HepG2 (cell line): ENCODE results near the gene RPS6KC1. TPM values are rescaled to one million over a fixed set of nuclear protein-coding genes. Genes with fewer than 3 reads are reported as not detected.

Source experiments
- ATAC-seq: fragments of 200-7000 bp; cut with Tn5 transposase; 3 replicates; pipeline ENCODE4 v1.9.1; 2020; ENCODE audit warnings: mild to moderate bottlenecking, moderate library complexity
- BruUV-seq: library from RNA; stranded (reverse); fragments of 400-500 nt; replicated peaks from 2 replicates; lab custom pipeline; 2021; lab: Mats Ljungman, UMichigan
- CTCF ChIA-PET: fragments of 300-600 bp; formaldehyde crosslinking; extraction: SDS; loops from one replicate; lab custom pipeline; 2021; ENCODE audit warnings: low total read pairs, inconsistent platforms, low intra/inter-chr PET ratio; lab: Yijun Ruan, JAX
- POLR2A ChIA-PET: fragments of 350-600 bp; sonication (Branson Sonifier 250); formaldehyde crosslinking; loops from one replicate; lab custom pipeline; 2020; ENCODE audit warnings: antibody characterized with exemption, inconsistent platforms; lab: Yijun Ruan, JAX
- DNase-seq: peaks from one replicate; pipeline ENCODE4 v3.0.0-alpha.2; 2015; ENCODE audit warnings: low spot score
- FAIRE-seq: peaks from 3 replicates; lab custom pipeline; 2011; peaks lifted over from hg19 to GRCh38; lab: Jason Lieb, UNC
- H2AFZ ChIP-seq: one replicate; pipeline ENCODE4 v1.6.1; 2011; ENCODE audit warnings: low read length, inconsistent platforms
- H3K27ac ChIP-seq: fragments of 300-600 bp; 3 replicates; pipeline ENCODE4 v1.8.0; 2011; ENCODE audit warnings: mixed run types, mild to moderate bottlenecking, mixed read lengths, low read length, inconsistent platforms; ENCODE audit not compliant: insufficient read depth; ENCODE audit errors: extremely low read length
- H3K27me3 ChIP-seq, 2 experiments: fragments of 200-600 bp in 1 of 2; 2 replicates in 1 of 2; 3 replicates in 1 of 2; pipeline versions ENCODE4 v1.6.0 to v1.8.0; 2011; ENCODE audit warnings: low read length in 2 of 2, mild to moderate bottlenecking in 2 of 2, moderate library complexity in 2 of 2, inconsistent platforms in 1 of 2; ENCODE audit not compliant: insufficient read depth in 2 of 2, control insufficient read depth in 1 of 2
- H3K36me3 ChIP-seq, 2 experiments: fragments of 200-600 bp in 1 of 2; replicated peaks in 1 of 2; 2 replicates in 1 of 2; 3 replicates in 1 of 2; pipeline versions ENCODE4 v1.5.1 to v1.8.0; 2011; ENCODE audit warnings: low read length in 2 of 2, inconsistent platforms in 1 of 2; ENCODE audit not compliant: insufficient read depth in 2 of 2, control insufficient read depth in 1 of 2
- H3K4me1 ChIP-seq: 2 replicates; pipeline ENCODE4 v1.5.1; 2012; ENCODE audit warnings: low read length, inconsistent platforms; ENCODE audit not compliant: insufficient read depth
- H3K4me2 ChIP-seq: 2 replicates; pipeline ENCODE4 v1.6.0; 2011; ENCODE audit warnings: low read depth, low read length, inconsistent platforms
- H3K4me3 ChIP-seq, 3 experiments: fragments of 200-600 bp in 1 of 3; sonication (generic), shearing (Covaris generic) in 1 of 3; replicated peaks in 1 of 3; 2 replicates each; pipeline ENCODE4 v1.5.1; 2011 to 2016; ENCODE audit warnings: low read length in 3 of 3, inconsistent platforms in 2 of 3, low read depth in 2 of 3, mild to moderate bottlenecking in 2 of 3, control low read depth in 1 of 3, mixed read lengths in 1 of 3; ENCODE audit not compliant: insufficient read depth in 1 of 3
- H3K79me2 ChIP-seq: one replicate; pipeline ENCODE4 v1.6.1; 2011; ENCODE audit warnings: low read length, inconsistent platforms; ENCODE audit not compliant: insufficient read depth
- H3K9ac ChIP-seq: 2 replicates; pipeline ENCODE4 v1.6.0; 2011; ENCODE audit warnings: mild to moderate bottlenecking, low read depth, low read length, inconsistent platforms; ENCODE audit not compliant: insufficient read depth
- H3K9me3 ChIP-seq: 2 replicates; pipeline ENCODE4 v1.5.1; 2012; ENCODE audit warnings: mild to moderate bottlenecking, low read length
- H4K20me1 ChIP-seq: 2 replicates; pipeline ENCODE4 v1.6.0; 2011; ENCODE audit warnings: inconsistent platforms, mild to moderate bottlenecking, low read length, moderate library complexity; ENCODE audit not compliant: insufficient read depth
- ARID4A ChIP-seq: sonication (generic); formaldehyde crosslinking; IDR thresholded peaks from 2 replicates; pipeline ENCODE4 v1.5.0; 2020; ENCODE audit warnings: mild to moderate bottlenecking, missing genetic modification reagents, borderline replicate concordance
- CENPT ChIP-seq: sonication (generic); formaldehyde crosslinking; IDR thresholded peaks from 2 replicates; pipeline ENCODE4 v1.8.0; 2022; ENCODE audit warnings: low read depth, mild to moderate bottlenecking, moderate library complexity, missing genetic modification reagents
- CHCHD3 ChIP-seq: sonication (generic); formaldehyde crosslinking; IDR thresholded peaks from 2 replicates; pipeline ENCODE4 v1.8.0; 2022; ENCODE audit warnings: mild to moderate bottlenecking, missing genetic modification reagents, moderate library complexity
- KLF6 ChIP-seq: IDR thresholded peaks from 2 replicates; pipeline ENCODE4 v1.8.0; 2016; ENCODE audit warnings: missing biosample characterization, missing genetic modification reagents
- NAIF1 ChIP-seq: sonication (generic); formaldehyde crosslinking; IDR thresholded peaks from 2 replicates; pipeline ENCODE4 v1.5.0; 2020; ENCODE audit warnings: mild to moderate bottlenecking, missing genetic modification reagents, borderline replicate concordance
- PHF8 ChIP-seq: sonication (generic); formaldehyde crosslinking; IDR thresholded peaks from 2 replicates; pipeline ENCODE4 v1.5.0; 2020; ENCODE audit warnings: missing genetic modification reagents
- REL ChIP-seq: sonication (generic); formaldehyde crosslinking; conservative IDR thresholded peaks from 2 replicates; pipeline ENCODE4 v1.8.0; 2022; ENCODE audit warnings: mild to moderate bottlenecking, missing genetic modification reagents, moderate library complexity
- ZBTB7B ChIP-seq: sonication (generic); formaldehyde crosslinking; IDR thresholded peaks from 2 replicates; pipeline ENCODE4 v1.4.0; 2020; ENCODE audit warnings: missing genetic modification reagents
- ZMAT3 ChIP-seq: sonication (generic); formaldehyde crosslinking; conservative IDR thresholded peaks from 2 replicates; pipeline ENCODE4 v1.7.0; 2021; ENCODE audit warnings: missing genetic modification reagents
- ZNF276 ChIP-seq: sonication (generic); formaldehyde crosslinking; IDR thresholded peaks from 2 replicates; pipeline ENCODE4 v1.4.0; 2020; ENCODE audit warnings: mild to moderate bottlenecking, low read depth, missing genetic modification reagents
- ZNF296 ChIP-seq: sonication (generic); formaldehyde crosslinking; conservative IDR thresholded peaks from 2 replicates; pipeline ENCODE4 v1.5.0; 2020; ENCODE audit warnings: mild to moderate bottlenecking, missing genetic modification reagents
- ZNF816 ChIP-seq: sonication (generic); formaldehyde crosslinking; IDR thresholded peaks from 2 replicates; pipeline ENCODE4 v1.8.0; 2022; ENCODE audit warnings: missing genetic modification reagents, mild to moderate bottlenecking, borderline replicate concordance
- WGBS: methylation state at CpG from one replicate; pipeline ENCODE4 v1.1.6; 2017; ENCODE audit warnings: low lambda C conversion rate; 5-methylcytosine and 5-hydroxymethylcytosine counted together
- in situ Hi-C: cut with HindIII; loops from 2 replicates; pipeline ENCODE4 v1.10.0; 2017; ENCODE audit warnings: low pct_unique_long_range_greater_than_20kb; ENCODE audit not compliant: extremely low pct_ligation_motif_present
- intact Hi-C: fragments of 100-400 bp; cut with micrococcal nuclease; formaldehyde crosslinking; loops from one replicate; pipeline ENCODE4 v1.10.0; 2022; ENCODE audit not compliant: unreplicated experiment
- polyA plus RNA-seq, 8 experiments: library from polyadenylated mRNA; depleted of rRNA in 3 of 8; stranded (reverse) in 7 of 8; unstranded in 1 of 8; fragments of >200 nt; fragmentation: Illumina TruSeq in 4 of 8; extraction: Trizol in 4 of 8; gene quantifications; 2 replicates each; pipeline versions ENCODE4 v1.2.1 to v1.2.3, GENCODE V29; 2011 to 2016; ENCODE audit warnings: low read depth in 4 of 8, missing spikeins in 1 of 8, mixed read lengths in 1 of 8; ENCODE audit not compliant: insufficient read depth in 1 of 8
- total RNA-seq, 5 experiments: library from RNA; depleted of rRNA; stranded (reverse); fragments of >200 nt; fragmentation: Illumina TruSeq; extraction: Trizol; gene quantifications; 2 replicates each; pipeline ENCODE4 v1.2.3, GENCODE V29; 2016; ENCODE audit warnings: low read depth in 1 of 5
- TF ChIP-seq, protein P1 (sequence below): sonication (generic); formaldehyde crosslinking; IDR thresholded peaks from 2 replicates; pipeline ENCODE4 v1.8.0; 2022; ENCODE audit warnings: missing genetic modification reagents, mild to moderate bottlenecking, borderline replicate concordance

The RPS6KC1 gene
- total and polyA plus RNA-seq, 2 of the 13 experiments (the other 11 are each of a cell fraction or from before 2014, with no cell fraction given) = 11.0 to 25.2 TPM

DNA sequence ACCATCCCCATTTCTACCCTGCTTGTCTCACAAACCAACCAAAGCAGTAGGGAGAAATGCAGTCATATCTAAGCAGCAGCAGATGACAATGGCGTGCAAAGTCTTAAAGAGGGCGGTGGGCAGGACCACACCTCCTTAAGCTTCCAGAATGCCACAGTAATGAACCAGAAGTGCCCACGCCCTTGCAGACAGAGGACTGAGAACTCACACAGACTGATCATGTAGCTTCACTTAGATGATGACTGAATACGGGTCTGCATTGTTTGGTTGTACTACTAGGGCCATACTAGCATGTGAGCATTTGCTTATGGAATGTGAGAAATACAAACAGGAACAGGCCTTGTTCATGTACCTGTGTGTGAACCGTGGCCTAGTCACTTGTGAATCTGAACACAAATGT lies 246.0 kb downstream of the RPS6KC1 start:
- in situ Hi-C loops = no loop called here
- 91% methylated on average over 5 of the region's 5 CpGs for WGBS
- H3K9ac ChIP-seq = no peak overlapping the region
- no peak overlapping the region for H3K27ac ChIP-seq
- FAIRE-seq (no peak), DNase-seq (no peak), ATAC-seq (no peak)
- no TSS peak for BruUV-seq
- no peak overlapping the region for H3K4me3 ChIP-seq
- no peak overlapping the region for H2AFZ ChIP-seq
- H3K4me2 ChIP-seq = no peak overlapping the region
- intact Hi-C loops = no loop called here
- no peaks in the 10 kb centered on the region for H3K9me3 ChIP-seq
- no peaks in the 10 kb centered on the region for H4K20me1 ChIP-seq
- ChIA-PET POLR2A (no interaction called here), CTCF (no interaction called here)
- H3K27me3 ChIP-seq = no peaks in the 10 kb centered on the region; a peak in 1 of 5 replicates
- TF ChIP-seq ZMAT3 (no peak), ARID4A (CRISPR knock-in tag) (no peak), CHCHD3 (CRISPR knock-in tag) (no peak), NAIF1 (CRISPR knock-in tag) (no peak), KLF6 (CRISPR knock-in tag) (no peak), CENPT (CRISPR knock-in tag) (no peak), REL (CRISPR knock-in tag) (no peak), PHF8 (CRISPR knock-in tag) (no peak), ZNF276 (CRISPR knock-in tag) (no peak), ZNF816 (CRISPR knock-in tag) (no peak), ZBTB7B (CRISPR knock-in tag) (no peak), ZNF296 (CRISPR knock-in tag) (no peak)
- TF ChIP-seq, protein P1, sequence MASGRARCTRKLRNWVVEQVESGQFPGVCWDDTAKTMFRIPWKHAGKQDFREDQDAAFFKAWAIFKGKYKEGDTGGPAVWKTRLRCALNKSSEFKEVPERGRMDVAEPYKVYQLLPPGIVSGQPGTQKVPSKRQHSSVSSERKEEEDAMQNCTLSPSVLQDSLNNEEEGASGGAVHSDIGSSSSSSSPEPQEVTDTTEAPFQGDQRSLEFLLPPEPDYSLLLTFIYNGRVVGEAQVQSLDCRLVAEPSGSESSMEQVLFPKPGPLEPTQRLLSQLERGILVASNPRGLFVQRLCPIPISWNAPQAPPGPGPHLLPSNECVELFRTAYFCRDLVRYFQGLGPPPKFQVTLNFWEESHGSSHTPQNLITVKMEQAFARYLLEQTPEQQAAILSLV (CRISPR knock-in tag) = no peak
- no peaks in the 10 kb centered on the region for H3K36me3 ChIP-seq
- 0 out of 2 replicates have a peak, but pooled peaks cover 8% of the 10 kb centered on the region for H3K4me1 ChIP-seq
- no peaks in the 10 kb centered on the region for H3K79me2 ChIP-seq
